Measurements from ENCODE around the gene DCAF10.

Gene DCAF10

GRCh38 chr9:37899041-37899440 lies 98.4 kb downstream of the DCAF10 start:
- no peak overlapping the region for H3K4me3 ChIP-seq (ENCODE audit: low read depth, low read length)
- in situ Hi-C loops (cut with HindIII; ENCODE audit: low sequenced_read_pairs): no loop called here
- TF ChIP-seq, protein P1, sequence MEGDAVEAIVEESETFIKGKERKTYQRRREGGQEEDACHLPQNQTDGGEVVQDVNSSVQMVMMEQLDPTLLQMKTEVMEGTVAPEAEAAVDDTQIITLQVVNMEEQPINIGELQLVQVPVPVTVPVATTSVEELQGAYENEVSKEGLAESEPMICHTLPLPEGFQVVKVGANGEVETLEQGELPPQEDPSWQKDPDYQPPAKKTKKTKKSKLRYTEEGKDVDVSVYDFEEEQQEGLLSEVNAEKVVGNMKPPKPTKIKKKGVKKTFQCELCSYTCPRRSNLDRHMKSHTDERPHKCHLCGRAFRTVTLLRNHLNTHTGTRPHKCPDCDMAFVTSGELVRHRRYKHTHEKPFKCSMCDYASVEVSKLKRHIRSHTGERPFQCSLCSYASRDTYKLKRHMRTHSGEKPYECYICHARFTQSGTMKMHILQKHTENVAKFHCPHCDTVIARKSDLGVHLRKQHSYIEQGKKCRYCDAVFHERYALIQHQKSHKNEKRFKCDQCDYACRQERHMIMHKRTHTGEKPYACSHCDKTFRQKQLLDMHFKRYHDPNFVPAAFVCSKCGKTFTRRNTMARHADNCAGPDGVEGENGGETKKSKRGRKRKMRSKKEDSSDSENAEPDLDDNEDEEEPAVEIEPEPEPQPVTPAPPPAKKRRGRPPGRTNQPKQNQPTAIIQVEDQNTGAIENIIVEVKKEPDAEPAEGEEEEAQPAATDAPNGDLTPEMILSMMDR (IDR thresholded peaks at IDR 0.05; ENCODE audit: low read depth, low read length, missing control alignments): no peak
- no peak for DNase-seq (ENCODE audit: low read depth)

DNA sequence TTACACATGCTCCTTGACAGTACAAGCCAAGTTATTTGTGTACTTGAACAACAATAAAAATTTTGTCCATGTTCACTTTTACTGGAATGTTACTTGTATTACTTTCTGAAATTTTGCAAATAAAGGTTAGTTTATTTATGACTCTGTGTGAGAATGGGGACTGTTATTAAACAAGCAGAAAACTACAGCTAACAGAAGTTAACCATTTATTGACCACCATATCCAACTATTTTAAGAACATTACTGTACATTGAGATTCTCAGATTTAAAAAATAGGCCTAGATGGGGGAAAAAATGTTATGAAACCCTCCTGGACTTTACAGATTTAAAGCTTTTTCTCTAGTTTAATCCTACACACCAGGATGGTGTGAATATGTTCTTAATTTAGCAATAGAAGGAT lies 101.5 kb downstream of the DCAF10 start:
- no peak overlapping the region for H3K4me3 ChIP-seq (ENCODE audit: low read depth, low read length)
- no peak for DNase-seq (ENCODE audit: low read depth)
- TF ChIP-seq, protein P1 (IDR thresholded peaks at IDR 0.05; ENCODE audit: low read depth, low read length, missing control alignments): no peak
- in situ Hi-C loops (cut with HindIII; ENCODE audit: low sequenced_read_pairs): loop anchor here (25.0 kb wide), 1 partner anchor 335 kb away; no protein-coding TSS in a partner anchor

- H3K4me3 ChIP-seq (ENCODE audit: low read depth, low read length): peak overlapping the region; percentile 73
- TF ChIP-seq, protein P1 (IDR thresholded peaks at IDR 0.05; ENCODE audit: low read depth, low read length, missing control alignments): no peak
- in situ Hi-C loops (cut with HindIII; ENCODE audit: low sequenced_read_pairs): loop anchor here (25.0 kb wide), 1 partner anchor 334 kb away; no protein-coding TSS in a partner anchor
- no peak for DNase-seq (ENCODE audit: low read depth)
Measured at GRCh38 chr9:37902796-37903646, 102.4 kb downstream of the DCAF10 start.

DNA sequence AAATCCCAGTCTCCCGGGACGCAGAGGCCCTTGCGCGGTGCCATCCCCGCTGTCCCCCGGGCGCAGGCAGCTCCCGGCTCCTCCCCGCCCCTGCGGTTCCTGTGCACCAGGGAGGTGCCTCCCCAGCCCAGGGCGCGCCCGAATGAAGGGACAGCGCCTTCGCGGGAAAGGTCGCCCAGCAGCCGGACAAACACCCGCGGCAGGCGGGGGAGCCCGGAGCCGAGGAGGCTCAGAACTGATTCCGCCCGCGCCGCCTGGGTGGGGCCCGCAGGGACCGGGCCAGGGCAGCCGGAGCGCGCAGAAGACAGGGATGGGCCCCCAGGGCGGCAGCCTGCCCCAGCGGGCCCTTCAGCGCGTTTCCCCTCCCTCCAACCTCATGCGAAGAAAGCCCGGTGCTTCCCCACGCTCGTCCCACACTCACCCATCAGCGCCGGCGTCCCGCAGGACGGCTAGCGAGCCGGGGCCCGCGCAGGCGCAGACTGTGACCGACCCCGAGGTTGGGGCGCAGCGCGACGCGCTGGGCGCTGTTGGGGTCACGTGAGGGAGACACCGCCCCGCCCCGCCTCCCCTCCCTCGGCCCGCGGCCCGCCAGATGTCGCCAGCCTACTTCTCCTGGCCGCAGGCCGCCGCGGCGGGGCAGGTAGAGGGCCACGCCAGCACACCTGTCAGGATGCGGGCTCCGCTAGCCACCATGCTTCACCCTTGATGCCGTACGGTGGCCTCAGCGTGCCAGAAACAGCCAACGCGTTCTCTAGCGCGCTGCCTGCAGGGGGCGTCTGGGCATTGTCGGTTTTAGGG lies 103.2 kb downstream of the DCAF10 start, which contains the start of gene SLC25A51:
TSS of gene SLC25A51 (minus strand) at position 481 of the 798 bp plus-strand sequence. CDS start 15,577 bp downstream, outside the sequence.
- DNase-seq (ENCODE audit: low read depth): peak; percentile 83
- in situ Hi-C loops (cut with HindIII; ENCODE audit: low sequenced_read_pairs): loop anchor here (25.0 kb wide), 1 partner anchor 333 kb away; no protein-coding TSS in a partner anchor
- TF ChIP-seq, protein P1 (IDR thresholded peaks at IDR 0.05; ENCODE audit: low read depth, low read length, missing control alignments): peak; percentile 87
- peak within 1 kb of the TSS; percentile 73 for H3K4me3 ChIP-seq (ENCODE audit: low read depth, low read length)

- peak overlapping the region; percentile 73 for H3K4me3 ChIP-seq (ENCODE audit: low read depth, low read length)
- DNase-seq (ENCODE audit: low read depth): no peak
- in situ Hi-C loops (cut with HindIII; ENCODE audit: low sequenced_read_pairs): loop anchor here (25.0 kb wide), 1 partner anchor 333 kb away; no protein-coding TSS in a partner anchor
- TF ChIP-seq, protein P1 (IDR thresholded peaks at IDR 0.05; ENCODE audit: low read depth, low read length, missing control alignments): no peak
Measured at GRCh38 chr9:37904445-37905130, 104.0 kb downstream of the DCAF10 start.

GRCh38 chr9:37905131-37905505 lies 104.5 kb downstream of the DCAF10 start:
- TF ChIP-seq, protein P1 (IDR thresholded peaks at IDR 0.05; ENCODE audit: low read depth, low read length, missing control alignments): no peak
- peak overlapping the region; percentile 73 for H3K4me3 ChIP-seq (ENCODE audit: low read depth, low read length)
- DNase-seq (ENCODE audit: low read depth): no peak
- in situ Hi-C loops (cut with HindIII; ENCODE audit: low sequenced_read_pairs): loop anchor here (25.0 kb wide), 1 partner anchor 332 kb away; no protein-coding TSS in a partner anchor

All from astrocyte of the cerebellum (primary cell).